ELR (cell line): Measurements from ENCODE around the gene RASL11A.
"Not testable (repeated sequence)": the region's sequence is repeated elsewhere in the genome, so short reads cannot be mapped to it uniquely, and the experiment has no call there.

Experiments
- DNase-seq: peaks from one replicate; pipeline ENCODE4 v3.0.0-alpha.2; 2015; ENCODE audit warnings: low read depth

Gene RASL11A

GRCh38 chr13:27270594-27271520, at the start of gene RASL11A:
TSS of gene RASL11A (plus strand) at chr13:27270830. CDS start at chr13:27270945, 115 bp downstream.
- peak; percentile 86 for DNase-seq

GRCh38 chr13:27222100-27222499, 48.5 kb upstream of the RASL11A start:
- not testable (repeated sequence) for DNase-seq

- DNase-seq: no peak
Measured at GRCh38 chr13:27226991-27227390, 43.6 kb upstream of the RASL11A start.

- DNase-seq: no peak
Measured at GRCh38 chr13:27228131-27228530, 42.5 kb upstream of the RASL11A start.

GRCh38 chr13:27229642-27230041, 41.0 kb upstream of the RASL11A start:
- no peak for DNase-seq

GRCh38 chr13:27233964-27234363, 36.7 kb upstream of the RASL11A start:
- no peak for DNase-seq

GRCh38 chr13:27236478-27236877, 34.2 kb upstream of the RASL11A start:
- DNase-seq: no peak

GRCh38 chr13:27242702-27243101, 27.9 kb upstream of the RASL11A start:
- DNase-seq: no peak

GRCh38 chr13:27245610-27246009, 25.0 kb upstream of the RASL11A start:
- DNase-seq: no peak

GRCh38 chr13:27250833-27251165, 19.8 kb upstream of the RASL11A start:
- no peak for DNase-seq

GRCh38 chr13:27251166-27252091, 19.2 kb upstream of the RASL11A start, which contains the start of gene RPL21:
TSS of gene RPL21 (plus strand) at chr13:27251558. CDS start at chr13:27253777, 2,219 bp downstream.
- peak; percentile 97 for DNase-seq

- no peak for DNase-seq
Measured at GRCh38 chr13:27252467-27252866, 18.2 kb upstream of the RASL11A start.

- DNase-seq: peak; percentile 27
Measured at GRCh38 chr13:27257233-27257568, 13.4 kb upstream of the RASL11A start.

GRCh38 chr13:27257648-27258253, 12.9 kb upstream of the RASL11A start:
- peak; percentile 35 for DNase-seq

- DNase-seq: peak; percentile 40
Measured at GRCh38 chr13:27258637-27259386, 11.8 kb upstream of the RASL11A start.

GRCh38 chr13:27259831-27260230, 10.8 kb upstream of the RASL11A start:
- peak; percentile 30 for DNase-seq

- DNase-seq: peak; percentile 48
Measured at GRCh38 chr13:27261396-27261795, 9.2 kb upstream of the RASL11A start.

- no peak for DNase-seq
Measured at GRCh38 chr13:27263438-27263837, 7.2 kb upstream of the RASL11A start.

GRCh38 chr13:27264181-27264580, 6.4 kb upstream of the RASL11A start:
- peak; percentile 36 for DNase-seq

GRCh38 chr13:27264648-27265047, 6.0 kb upstream of the RASL11A start:
- no peak for DNase-seq

- no peak for DNase-seq
Measured at GRCh38 chr13:27266917-27267316, 3.7 kb upstream of the RASL11A start.

GRCh38 chr13:27267596-27267995, 3.0 kb upstream of the RASL11A start:
- DNase-seq: no peak
